DOHH2 (cell line): ENCODE data around the gene DEFB124.
A peak's percentile ranks its signal among the peaks of the same experiment; 100 is the strongest.

Experiments
- H3F3A ChIP-seq: fragments of 200-600 bp; sonication (generic), shearing (Covaris generic); 2 replicates; pipeline ENCODE4 v1.6.0; 2016; ENCODE audit warnings: antibody characterized with exemption, mild to moderate bottlenecking; ENCODE audit not compliant: control insufficient read depth, insufficient read depth
- H3K27ac ChIP-seq: fragments of 200-600 bp; sonication (generic); 2 replicates; pipeline ENCODE4 v1.5.1; 2014; ENCODE audit warnings: low read depth, mild to moderate bottlenecking, low read length, moderate library complexity
- H3K27me3 ChIP-seq: fragments of 200-600 bp; sonication (generic); 2 replicates; pipeline ENCODE4 v1.6.1; 2014; ENCODE audit warnings: mild to moderate bottlenecking, low read length, mixed read lengths; ENCODE audit not compliant: control insufficient read depth
- H3K36me3 ChIP-seq: fragments of 200-600 bp; sonication (generic); 2 replicates; pipeline ENCODE4 v1.6.1; 2014; ENCODE audit warnings: mild to moderate bottlenecking, low read length, moderate library complexity, mixed read lengths; ENCODE audit not compliant: control insufficient read depth
- H3K4me1 ChIP-seq: fragments of 200-600 bp; sonication (generic); 2 replicates; pipeline ENCODE4 v1.6.1; 2014; ENCODE audit warnings: mild to moderate bottlenecking, low read length, mixed read lengths; ENCODE audit not compliant: control insufficient read depth
- H3K4me2 ChIP-seq: fragments of 200-600 bp; sonication (generic); 2 replicates; pipeline ENCODE4 v1.6.0; 2014; ENCODE audit warnings: mild to moderate bottlenecking, low read length, moderate library complexity
- H3K4me3 ChIP-seq: fragments of 200-600 bp; sonication (generic); 2 replicates; pipeline ENCODE4 v1.5.1; 2014; ENCODE audit warnings: mild to moderate bottlenecking, low read length, mixed read lengths
- H3K79me2 ChIP-seq: fragments of 200-600 bp; sonication (generic); 2 replicates; pipeline ENCODE4 v1.6.1; 2014; ENCODE audit warnings: mild to moderate bottlenecking, low read length, mixed read lengths; ENCODE audit not compliant: control insufficient read depth
- H3K9me2 ChIP-seq: fragments of 200-600 bp; sonication (generic); replicated peaks from 2 replicates; pipeline ENCODE4 v1.6.1; 2014; ENCODE audit warnings: mild to moderate bottlenecking, low read length, mixed read lengths; ENCODE audit not compliant: control insufficient read depth
- H3K9me3 ChIP-seq: fragments of 200-600 bp; sonication (generic); 2 replicates; pipeline ENCODE4 v1.6.1; 2014; ENCODE audit warnings: antibody characterized with exemption, low read length, mixed read lengths; ENCODE audit not compliant: control insufficient read depth, insufficient read depth
- H4K20me1 ChIP-seq: fragments of 200-600 bp; sonication (generic); 2 replicates; pipeline ENCODE4 v1.6.0; 2014; ENCODE audit warnings: low read depth, mild to moderate bottlenecking, antibody characterized with exemption, low read length, moderate library complexity; ENCODE audit not compliant: control insufficient read depth, insufficient read depth
- CTCF ChIP-seq: fragments of 200-600 bp; sonication (generic); IDR thresholded peaks from one replicate; pipeline ENCODE4 v1.5.1; 2014; ENCODE audit warnings: antibody characterized with exemption, mild to moderate bottlenecking, low read depth, low read length; ENCODE audit not compliant: poor library complexity, severe bottlenecking
- EZH2phosphoT487 ChIP-seq: fragments of 200-600 bp; sonication (generic); IDR thresholded peaks from 2 replicates; pipeline ENCODE4 v1.6.1; 2017; ENCODE audit warnings: borderline replicate concordance, mild to moderate bottlenecking, antibody characterized with exemption, low read length, moderate library complexity, mixed read lengths

Gene DEFB124

DNA sequence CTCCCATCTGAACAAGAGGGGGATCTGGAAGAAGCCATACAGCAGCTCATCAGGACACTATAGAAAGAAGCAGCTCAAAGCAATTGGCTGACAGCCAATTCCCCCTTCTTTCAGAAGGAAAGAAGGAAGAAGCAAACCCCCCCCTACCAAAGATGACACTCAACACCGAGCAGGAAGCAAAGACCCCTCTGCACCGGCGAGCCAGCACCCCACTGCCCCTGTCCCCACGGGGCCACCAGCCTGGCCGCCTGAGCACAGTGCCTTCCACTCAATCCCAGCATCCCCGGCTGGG, 1.3 kb upstream of the DEFB124 start:
- Histone ChIP-seq H3F3A (no peaks in the 10 kb centered on the region), H3K9me3 (no peaks in the 10 kb centered on the region), H4K20me1 (no peaks in the 10 kb centered on the region), H3K4me3 (no peak overlapping the region), H3K79me2 (no peaks in the 10 kb centered on the region), H3K27me3 (0 out of 2 replicates have a peak, but pooled peaks cover 9% of the 10 kb centered on the region), H3K27ac (no peak overlapping the region), H3K36me3 (no peaks in the 10 kb centered on the region), H3K4me2 (no peak overlapping the region), H3K9me2 (no peaks in the 10 kb centered on the region), H3K4me1 (peaks cover 21% of the 10 kb centered on the region)
- TF ChIP-seq EZH2phosphoT487 (no peak), CTCF (no peak)

GRCh38 chr20:31475472-31476293, 756 bp upstream of the DEFB124 start:
- peaks cover 21% of the 10 kb centered on the region for H3K4me1 ChIP-seq
- no peak overlapping the region for H3K27ac ChIP-seq
- H3K27me3 ChIP-seq: 0 out of 2 replicates have a peak, but pooled peaks cover 9% of the 10 kb centered on the region
- H4K20me1 ChIP-seq: no peaks in the 10 kb centered on the region
- no peaks in the 10 kb centered on the region for H3K79me2 ChIP-seq
- H3K4me2 ChIP-seq: no peak overlapping the region
- no peaks in the 10 kb centered on the region for H3F3A ChIP-seq
- H3K4me3 ChIP-seq: no peak overlapping the region
- H3K9me2 ChIP-seq: no peaks in the 10 kb centered on the region
- no peak for TF ChIP-seq CTCF
- TF ChIP-seq EZH2phosphoT487: no peak
- no peaks in the 10 kb centered on the region for H3K9me3 ChIP-seq
- H3K36me3 ChIP-seq: no peaks in the 10 kb centered on the region

GRCh38 chr20:31474097-31474436, 860 bp downstream of the DEFB124 start:
- Histone ChIP-seq H3K4me2 (peak overlapping the region; percentile 51), H3K79me2 (no peaks in the 10 kb centered on the region), H3K4me1 (peaks cover 21% of the 10 kb centered on the region), H3K4me3 (no peak overlapping the region), H3K27ac (no peak overlapping the region), H3K9me2 (no peaks in the 10 kb centered on the region), H3K27me3 (0 out of 2 replicates have a peak, but pooled peaks cover 9% of the 10 kb centered on the region), H4K20me1 (no peaks in the 10 kb centered on the region), H3K36me3 (no peaks in the 10 kb centered on the region), H3F3A (no peaks in the 10 kb centered on the region), H3K9me3 (no peaks in the 10 kb centered on the region)
- no peak for TF ChIP-seq EZH2phosphoT487
- TF ChIP-seq CTCF: no peak
